T-helper 9 cell (primary cell): Measurements from ENCODE around the gene GALNT10.

ENCODE experiments used
- DNase-seq: peaks from one replicate; pipeline ENCODE4 v3.0.0-alpha.2; 2020

GALNT10 gene

GRCh38 chr5:154329062-154329461 is 138.5 kb downstream of the GALNT10 start:
- no peak for DNase-seq

DNA sequence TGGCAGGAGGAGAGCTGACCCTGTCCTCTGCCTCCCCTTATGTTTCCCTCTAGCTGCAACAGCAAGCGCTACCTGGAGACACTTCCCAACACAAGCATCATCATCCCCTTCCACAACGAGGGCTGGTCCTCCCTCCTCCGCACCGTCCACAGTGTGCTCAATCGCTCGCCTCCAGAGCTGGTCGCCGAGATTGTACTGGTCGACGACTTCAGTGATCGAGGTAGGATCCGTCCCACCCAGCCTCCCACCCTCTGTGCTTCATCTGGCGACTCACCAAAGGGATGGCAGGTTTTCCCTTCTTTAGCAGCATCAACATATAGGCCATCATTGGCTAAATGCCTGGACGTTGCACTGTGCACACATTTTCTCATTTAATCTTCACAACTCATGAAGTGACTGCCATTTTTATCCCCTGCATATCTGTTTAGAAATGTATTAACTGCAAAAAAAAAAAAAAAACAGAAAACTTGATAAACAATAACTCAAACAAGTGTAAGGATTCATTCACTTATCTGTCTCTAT is 139.0 kb downstream of the GALNT10 start:
- DNase-seq: no peak

DNA sequence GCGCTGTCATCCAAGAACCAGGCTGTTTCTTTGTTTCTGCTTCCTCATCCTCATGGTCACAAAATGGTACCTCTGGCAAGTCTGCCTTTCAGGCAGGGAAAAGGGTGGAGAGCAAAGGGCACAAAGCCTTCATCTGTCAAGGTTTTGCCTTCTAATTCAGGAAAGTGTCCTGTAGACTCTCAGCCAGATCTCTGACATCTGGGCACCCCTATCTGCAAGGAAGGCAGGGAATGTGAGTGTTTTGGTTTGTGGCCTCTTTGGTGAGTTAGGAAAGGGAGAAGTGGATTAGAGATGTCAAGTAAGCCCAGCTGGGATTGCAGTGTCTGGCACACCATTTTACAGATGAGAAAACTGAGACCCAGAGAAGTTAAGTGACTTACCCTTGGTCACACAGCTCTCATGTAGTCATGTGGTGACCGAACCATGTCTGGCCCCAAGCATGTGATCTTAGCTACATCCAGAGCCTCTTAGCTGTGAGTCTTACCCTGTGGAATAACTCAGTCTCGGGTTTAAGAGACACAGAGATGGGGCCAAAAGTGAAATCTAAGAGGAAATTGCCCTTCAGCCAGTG is 139.6 kb downstream of the GALNT10 start:
- no peak for DNase-seq

GRCh38 chr5:154331232-154331631 is 140.7 kb downstream of the GALNT10 start:
- no peak for DNase-seq

GRCh38 chr5:154331924-154332323 is 141.4 kb downstream of the GALNT10 start:
- no peak for DNase-seq

DNA sequence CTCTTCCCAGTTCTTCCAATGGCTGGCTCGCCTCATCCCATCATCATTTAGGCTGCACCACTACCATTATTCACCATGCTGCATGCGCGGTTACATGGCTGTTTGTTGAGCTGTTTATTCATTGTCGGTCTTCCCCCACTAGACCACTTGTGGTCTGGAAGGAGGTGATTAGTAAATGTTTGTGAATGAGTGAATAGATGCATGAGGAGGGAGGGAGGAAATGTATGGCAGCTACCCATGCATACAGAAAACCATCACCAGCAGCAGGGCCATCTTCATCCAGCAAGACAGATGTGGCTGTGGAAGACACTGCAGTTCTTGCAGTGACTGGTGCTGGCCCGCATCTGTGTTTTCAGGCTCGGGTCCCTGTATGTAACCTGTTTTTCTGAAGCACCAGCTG is 141.9 kb downstream of the GALNT10 start:
- DNase-seq: no peak

DNA sequence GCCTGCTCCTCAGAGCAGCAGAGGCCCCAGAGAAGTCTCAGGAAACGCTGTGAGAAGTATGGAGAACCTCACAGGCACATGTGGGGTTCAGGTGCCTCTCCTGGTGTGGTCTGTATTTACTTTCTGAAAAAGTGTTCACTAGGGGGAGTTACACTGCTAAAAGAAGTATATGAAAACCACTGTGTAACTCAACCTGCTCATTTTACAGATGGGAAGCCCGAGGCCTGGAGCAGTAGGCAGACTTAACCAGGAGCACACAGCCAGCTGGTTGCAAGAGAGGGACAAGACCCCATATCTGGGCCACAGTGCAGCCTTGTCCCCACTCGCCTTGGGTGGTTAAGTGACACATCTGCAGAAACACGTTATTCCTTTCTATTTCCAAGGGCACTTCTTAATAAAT is 142.5 kb downstream of the GALNT10 start:
- no peak for DNase-seq

DNA sequence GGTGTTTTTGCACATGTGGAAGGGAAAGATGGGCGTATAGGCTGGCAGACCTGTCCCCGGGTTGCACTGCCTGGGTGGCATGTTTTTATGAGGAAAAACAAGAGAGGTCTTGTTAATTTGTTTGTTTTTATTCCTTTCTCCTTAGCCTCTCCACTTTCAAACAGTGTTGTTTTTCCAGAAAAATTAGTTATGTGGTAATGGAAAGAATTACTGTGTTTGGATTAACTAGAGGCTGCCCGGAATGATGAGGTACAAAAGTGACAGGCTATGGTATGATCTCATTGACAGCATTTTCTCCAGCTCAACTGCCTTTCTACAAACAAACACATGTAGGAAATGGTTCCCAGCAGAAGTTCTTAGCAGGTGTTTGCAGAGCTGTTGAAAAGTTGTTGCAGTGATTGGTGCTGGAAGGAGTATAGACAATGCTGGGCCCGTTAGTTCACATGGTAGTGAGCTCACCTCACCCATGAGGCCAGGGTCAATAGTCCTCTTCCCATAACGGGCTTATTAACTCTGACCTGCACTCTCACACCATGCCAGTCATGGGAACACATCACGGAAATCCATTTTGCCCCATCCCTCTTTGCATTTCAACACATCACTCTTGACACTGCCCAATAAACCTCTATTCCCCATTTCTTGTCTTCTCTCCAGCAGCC is 144.0 kb downstream of the GALNT10 start:
- DNase-seq: no peak

GRCh38 chr5:154335065-154335448 is 144.5 kb downstream of the GALNT10 start:
- DNase-seq: no peak

DNA sequence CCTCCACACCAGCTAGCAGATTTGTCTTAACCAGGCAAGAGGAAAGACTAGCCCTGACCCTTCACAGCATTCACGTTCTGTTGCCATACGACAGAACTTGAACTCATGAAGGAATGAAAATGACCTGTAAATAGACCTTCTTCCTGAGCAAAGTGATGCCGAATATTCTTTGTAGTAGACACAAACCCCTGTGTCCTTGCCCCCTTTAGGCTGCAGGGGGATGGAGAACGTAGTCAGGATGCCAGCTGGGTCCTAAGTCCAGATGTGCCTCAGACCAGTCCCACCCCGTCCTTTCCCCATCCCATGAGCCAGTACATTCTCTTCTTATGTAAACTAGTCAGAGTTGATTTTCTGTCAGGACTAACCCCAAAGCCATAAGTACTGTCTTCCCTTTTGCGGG is 151.1 kb downstream of the GALNT10 start:
- no peak for DNase-seq

- DNase-seq: no peak
Observed at GRCh38 chr5:154342211-154342610, 151.7 kb downstream of the GALNT10 start.

DNA sequence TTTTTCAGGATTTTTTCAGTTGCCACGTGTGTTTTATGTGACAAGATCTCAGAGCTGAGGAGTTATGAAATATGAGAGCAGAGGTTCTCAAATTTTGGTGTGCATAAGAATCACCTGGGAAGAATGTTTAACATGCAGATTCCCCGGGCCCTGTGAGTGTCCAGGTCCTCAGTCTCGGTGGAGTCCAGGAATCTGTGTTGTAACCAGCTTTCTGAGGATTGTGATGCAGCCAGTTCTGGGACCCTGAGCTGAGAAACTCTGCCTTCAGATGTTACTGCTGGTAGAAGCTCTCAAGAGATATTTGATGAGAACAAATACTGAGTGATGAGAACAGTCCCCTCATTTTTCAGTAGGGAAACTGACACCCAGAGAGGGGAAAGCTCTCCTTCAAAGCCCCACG is 152.4 kb downstream of the GALNT10 start:
- DNase-seq: no peak

DNA sequence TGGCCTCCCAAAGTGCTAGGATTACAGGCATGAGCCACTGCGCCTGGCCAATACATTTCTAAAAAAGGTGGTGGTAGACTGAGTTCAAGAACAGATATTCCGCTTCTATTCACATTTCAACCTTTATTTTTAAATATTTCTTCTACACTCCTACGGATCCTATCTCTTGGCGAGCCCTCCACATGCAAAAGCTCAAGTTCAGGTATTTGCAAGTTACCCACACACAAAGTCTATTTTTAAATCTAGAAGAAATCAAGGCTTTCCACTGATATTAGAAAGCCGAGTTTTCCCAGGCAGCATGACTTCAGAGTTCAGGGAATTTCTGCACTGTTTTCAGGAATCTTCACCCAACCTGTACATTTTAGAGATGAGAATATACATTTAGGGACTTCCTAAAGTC is 153.9 kb downstream of the GALNT10 start:
- no peak for DNase-seq

- no peak for DNase-seq
Observed at GRCh38 chr5:154345255-154345952, 154.9 kb downstream of the GALNT10 start.

DNA sequence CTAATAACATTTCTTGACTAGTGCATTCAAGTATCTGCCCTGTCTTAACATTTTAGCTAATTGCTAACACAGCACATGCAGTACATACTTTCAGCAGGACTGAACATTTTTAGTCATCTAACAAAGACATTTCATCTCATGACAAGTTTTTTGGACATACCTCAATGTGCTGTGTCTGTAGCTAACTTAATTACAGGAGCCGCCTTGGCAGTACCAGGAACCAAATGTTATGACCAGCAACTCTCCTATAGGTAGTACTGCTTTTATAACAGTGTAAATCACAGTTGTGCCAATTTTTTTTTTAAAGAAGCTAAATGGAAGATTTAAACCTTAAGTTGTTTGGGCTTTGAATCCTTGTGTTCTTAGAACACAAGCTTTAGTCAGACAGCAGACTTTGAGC is 155.9 kb downstream of the GALNT10 start:
- DNase-seq: no peak

GRCh38 chr5:154349626-154350264 is 159.2 kb downstream of the GALNT10 start:
- no peak for DNase-seq

DNA sequence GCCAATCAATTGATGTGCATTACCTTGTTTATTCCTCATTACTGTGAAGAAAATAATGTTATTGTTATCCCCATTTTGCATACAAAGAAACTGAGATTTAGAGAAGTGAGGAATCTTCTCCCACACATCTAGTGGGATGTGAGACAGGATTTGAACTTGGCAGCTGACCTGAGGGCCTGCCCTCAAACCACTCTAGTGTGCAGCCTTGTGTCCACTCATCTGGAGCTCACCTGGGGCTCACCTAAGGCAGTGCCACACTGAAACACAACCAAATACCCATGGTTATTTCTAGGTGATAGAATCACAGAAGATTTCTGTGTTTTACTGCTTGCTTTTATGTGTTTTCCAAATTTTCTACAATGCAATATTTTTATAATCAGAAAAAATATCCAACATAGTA is 160.6 kb downstream of the GALNT10 start:
- DNase-seq: no peak

DNA sequence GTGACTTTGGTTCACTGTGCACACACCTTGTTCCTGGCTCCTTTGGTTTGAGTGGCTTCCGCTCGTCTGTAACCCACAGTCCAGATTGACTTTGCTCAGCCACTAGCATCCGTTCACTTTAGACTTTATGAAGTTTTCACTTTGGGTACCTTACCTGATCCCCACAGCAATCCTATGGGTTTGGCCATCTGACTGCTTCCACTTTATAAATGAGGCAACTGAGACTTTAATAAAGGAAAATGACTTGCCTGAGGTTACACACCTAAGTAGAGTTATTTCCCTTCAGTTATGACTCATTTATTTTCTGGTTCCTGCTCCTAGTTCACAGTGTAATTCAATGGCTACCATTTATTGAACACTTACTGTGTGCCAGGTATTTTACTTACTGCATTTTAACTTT is 161.0 kb downstream of the GALNT10 start:
- DNase-seq: no peak

GRCh38 chr5:154352960-154353548 is 162.5 kb downstream of the GALNT10 start:
- no peak for DNase-seq

DNA sequence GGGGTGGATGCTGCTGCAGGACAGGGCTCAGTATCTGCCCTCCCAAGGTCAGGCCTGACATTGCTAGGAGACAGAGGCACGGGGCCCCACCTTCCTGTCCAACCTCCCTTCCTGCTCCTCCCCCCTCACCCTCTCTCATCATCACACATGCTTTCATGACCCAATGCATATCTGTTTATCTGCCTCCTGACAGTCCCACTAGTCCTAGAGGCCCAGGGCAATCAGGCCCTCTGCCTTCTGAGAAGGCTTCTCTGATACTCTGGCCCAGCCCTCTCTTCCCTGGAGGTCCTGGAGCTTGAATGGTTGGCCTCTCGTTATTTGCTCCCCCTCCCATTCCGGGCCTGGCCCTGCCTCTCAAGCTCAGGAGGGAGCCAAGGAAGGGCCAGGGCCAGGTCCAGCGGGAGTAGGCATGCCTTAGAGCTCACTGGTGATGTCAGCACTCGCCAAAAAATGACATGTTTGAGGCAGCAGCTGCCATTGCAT is 164.6 kb downstream of the GALNT10 start:
- DNase-seq: no peak

DNA sequence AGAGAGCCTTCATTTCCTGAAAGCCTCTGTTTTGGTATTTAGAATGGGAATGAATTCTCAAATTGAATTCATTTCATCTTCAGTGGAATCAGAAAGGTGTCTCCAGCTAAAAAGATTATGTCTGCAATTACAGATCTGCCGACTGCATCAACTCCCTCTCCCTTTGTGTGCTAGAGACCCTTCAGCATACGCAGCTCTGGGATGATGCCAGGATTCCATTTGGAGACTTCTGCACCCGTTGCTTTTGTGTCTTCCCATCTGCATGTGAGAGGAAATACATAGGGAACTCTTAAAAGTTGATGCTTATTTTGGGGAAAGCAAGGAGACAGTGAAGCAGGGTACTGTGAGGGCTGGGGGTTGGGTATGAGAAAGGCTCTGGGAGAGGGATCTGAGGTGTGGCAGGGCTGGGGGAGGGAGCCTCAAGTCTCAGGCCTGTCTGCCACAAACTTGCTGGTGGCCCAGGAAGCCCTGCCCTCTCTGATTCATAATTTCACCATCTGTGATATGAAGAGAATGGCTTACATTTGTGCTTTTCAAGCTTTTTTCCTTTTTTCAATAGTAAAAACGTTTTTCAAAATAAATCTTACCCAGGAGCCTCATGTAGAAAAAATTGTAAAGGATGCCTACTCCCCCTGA is 165.6 kb downstream of the GALNT10 start:
- no peak for DNase-seq

DNA sequence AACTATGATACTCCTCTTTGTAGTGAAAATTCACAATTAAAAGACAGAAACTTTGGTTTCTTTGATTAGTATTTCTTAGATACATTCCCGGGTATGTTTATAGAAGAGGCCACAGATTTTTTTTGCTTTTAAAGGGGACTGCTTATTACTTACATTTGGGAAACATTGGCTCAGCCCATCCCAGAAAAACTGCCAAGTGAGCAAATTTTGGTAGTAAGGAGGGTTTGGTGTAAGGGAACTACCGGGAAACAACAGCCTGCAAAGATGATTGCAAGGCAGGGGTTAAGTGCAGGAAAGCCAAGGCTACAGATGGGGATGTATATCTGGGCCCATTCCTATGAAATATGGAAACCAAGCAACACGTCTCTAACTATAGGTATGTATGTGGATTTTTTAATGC is 166.4 kb downstream of the GALNT10 start:
- DNase-seq: no peak
